Caco-2 (cell line): Measurements from ENCODE around the gene CDC40. TPM values are rescaled to one million over a fixed set of nuclear protein-coding genes. Genes with fewer than 3 reads are reported as not detected.

Experiments
- BruUV-seq: library from RNA; stranded (reverse); fragments of 400-500 nt; replicated peaks from 2 replicates; lab custom pipeline; 2021; lab: Mats Ljungman, UMichigan
- CTCF ChIA-PET: fragments of 300-600 bp; sonication (Branson Sonifier 250); formaldehyde crosslinking; loops from one replicate; lab custom pipeline; 2022; ENCODE audit warnings: antibody characterized with exemption; lab: Charles Lee
- POLR2A ChIA-PET: fragments of 300-600 bp; sonication (Branson Sonifier 250); formaldehyde crosslinking; loops from one replicate; lab custom pipeline; 2022; ENCODE audit warnings: antibody characterized with exemption; lab: Charles Lee
- DNase-seq, 2 experiments: peaks; one replicate each; pipeline versions ENCODE4 v3.0.0 to v3.0.0-alpha.2; 2020 to 2022
- H3K27me3 ChIP-seq: replicated peaks from 2 replicates; pipeline ENCODE4 v1.6.0; 2011; ENCODE audit warnings: low read length; ENCODE audit not compliant: control insufficient read depth, insufficient read depth
- H3K36me3 ChIP-seq: 2 replicates; pipeline ENCODE4 v1.5.1; 2011; ENCODE audit warnings: low read length; ENCODE audit not compliant: control insufficient read depth, insufficient read depth
- H3K4me1 ChIP-seq: fragments of 250-450 bp; sonication (Bioruptor Pico); 2 replicates; pipeline ENCODE4 v1.5.1; 2020; ENCODE audit warnings: mild to moderate bottlenecking
- H3K4me3 ChIP-seq: 2 replicates; pipeline ENCODE4 v1.5.1; 2011; ENCODE audit warnings: low read depth, mild to moderate bottlenecking, control low read depth, low read length
- H3K9me3 ChIP-seq: fragments of 250-450 bp; sonication (Bioruptor Pico); 2 replicates; pipeline ENCODE4 v1.5.1; 2020; ENCODE audit warnings: mild to moderate bottlenecking, moderate library complexity
- H3K27ac Mint-ChIP-seq: one replicate; pipeline ENCODE4 v1.8.0; 2022; ENCODE audit warnings: mixed read lengths; ENCODE audit not compliant: unreplicated experiment
- H3K27me3 Mint-ChIP-seq: one replicate; pipeline ENCODE4 v1.8.0; 2022; ENCODE audit warnings: mixed read lengths; ENCODE audit not compliant: insufficient read depth, unreplicated experiment
- H3K36me3 Mint-ChIP-seq: one replicate; pipeline ENCODE4 v1.8.0; 2022; ENCODE audit warnings: mild to moderate bottlenecking, mixed read lengths; ENCODE audit not compliant: insufficient read depth, unreplicated experiment
- H3K4me1 Mint-ChIP-seq: one replicate; pipeline ENCODE4 v1.8.0; 2022; ENCODE audit warnings: low read depth, mixed read lengths; ENCODE audit not compliant: unreplicated experiment
- H3K4me3 Mint-ChIP-seq: one replicate; pipeline ENCODE4 v1.8.0; 2022; ENCODE audit warnings: mild to moderate bottlenecking, moderate library complexity, mixed read lengths; ENCODE audit not compliant: unreplicated experiment
- H3K9me3 Mint-ChIP-seq: one replicate; pipeline ENCODE4 v1.8.0; 2022; ENCODE audit warnings: mixed read lengths; ENCODE audit not compliant: unreplicated experiment
- intact Hi-C: fragments of 100-400 bp; cut with micrococcal nuclease; formaldehyde crosslinking; loops from one replicate; pipeline ENCODE4 v1.10.0; 2022; ENCODE audit not compliant: unreplicated experiment
- total RNA-seq: library from RNA; stranded (reverse); gene quantifications from 2 replicates; pipeline ENCODE4 v1.2.3, GENCODE V29; 2022
- TF ChIP-seq, protein P1 (sequence below), 2 experiments: fragments of 200-600 bp in 1 of 2; IDR thresholded peaks; 1 replicate in 1 of 2; 2 replicates in 1 of 2; pipeline versions ENCODE4 v1.5.1 to v1.8.0; 2011 to 2022; ENCODE audit warnings: antibody characterized with exemption in 1 of 2, control low read depth in 1 of 2, inconsistent platforms in 1 of 2, low read depth in 1 of 2, low read length in 1 of 2, mild to moderate bottlenecking in 1 of 2, moderate library complexity in 1 of 2; ENCODE audit not compliant: insufficient read depth in 1 of 2, severe bottlenecking in 1 of 2, unreplicated experiment in 1 of 2

CDC40 gene
- total RNA-seq, 1 experiment from 2014 or later: 22.7 TPM

DNA sequence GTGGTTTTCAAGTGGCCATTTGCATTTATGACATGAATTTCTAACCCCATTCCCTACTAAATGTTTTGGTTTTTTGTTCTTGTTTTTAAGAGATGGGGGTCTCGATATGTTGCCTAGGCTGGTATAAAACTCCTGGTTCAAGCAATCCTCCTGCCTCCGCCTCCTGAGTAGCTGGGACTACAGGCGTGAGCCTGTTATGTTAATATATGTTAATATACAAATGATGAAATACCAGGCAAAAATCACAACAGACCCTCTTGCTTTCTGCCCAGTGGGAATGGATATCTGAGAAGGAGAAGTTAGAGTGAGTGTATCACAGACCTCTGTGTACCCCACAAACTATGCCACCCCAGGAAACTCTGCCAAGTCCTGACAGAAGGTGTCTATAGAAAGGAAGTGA lies 66.2 kb downstream of the CDC40 start:
- no peak for DNase-seq
- Mint-ChIP-seq H3K36me3 (no peaks in the 10 kb centered on the region), H3K27me3 (peaks cover 3% of the 10 kb centered on the region), H3K4me3 (no peak overlapping the region), H3K4me1 (no peaks in the 10 kb centered on the region), H3K9me3 (no peaks in the 10 kb centered on the region), H3K27ac (no peak overlapping the region)
- Histone ChIP-seq H3K4me3 (no peak overlapping the region), H3K9me3 (no peaks in the 10 kb centered on the region), H3K36me3 (no peaks in the 10 kb centered on the region), H3K4me1 (no peaks in the 10 kb centered on the region), H3K27me3 (no peaks in the 10 kb centered on the region)
- ChIA-PET POLR2A (no interaction called here), CTCF (interaction anchor here (1.0 kb wide), 1 partner anchor 95 kb away, joined by 3 read pairs; no protein-coding TSS in a partner anchor)
- intact Hi-C loops: no loop called here
- TF ChIP-seq, protein P1, sequence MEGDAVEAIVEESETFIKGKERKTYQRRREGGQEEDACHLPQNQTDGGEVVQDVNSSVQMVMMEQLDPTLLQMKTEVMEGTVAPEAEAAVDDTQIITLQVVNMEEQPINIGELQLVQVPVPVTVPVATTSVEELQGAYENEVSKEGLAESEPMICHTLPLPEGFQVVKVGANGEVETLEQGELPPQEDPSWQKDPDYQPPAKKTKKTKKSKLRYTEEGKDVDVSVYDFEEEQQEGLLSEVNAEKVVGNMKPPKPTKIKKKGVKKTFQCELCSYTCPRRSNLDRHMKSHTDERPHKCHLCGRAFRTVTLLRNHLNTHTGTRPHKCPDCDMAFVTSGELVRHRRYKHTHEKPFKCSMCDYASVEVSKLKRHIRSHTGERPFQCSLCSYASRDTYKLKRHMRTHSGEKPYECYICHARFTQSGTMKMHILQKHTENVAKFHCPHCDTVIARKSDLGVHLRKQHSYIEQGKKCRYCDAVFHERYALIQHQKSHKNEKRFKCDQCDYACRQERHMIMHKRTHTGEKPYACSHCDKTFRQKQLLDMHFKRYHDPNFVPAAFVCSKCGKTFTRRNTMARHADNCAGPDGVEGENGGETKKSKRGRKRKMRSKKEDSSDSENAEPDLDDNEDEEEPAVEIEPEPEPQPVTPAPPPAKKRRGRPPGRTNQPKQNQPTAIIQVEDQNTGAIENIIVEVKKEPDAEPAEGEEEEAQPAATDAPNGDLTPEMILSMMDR (IDR thresholded peaks at IDR 0.05; ENCODE audit: insufficient read depth in 1 of 2, low read depth in 1 of 2, low read length in 1 of 2, severe bottlenecking in 1 of 2, unreplicated experiment in 1 of 2): no peak
- no TSS peak for BruUV-seq

DNA sequence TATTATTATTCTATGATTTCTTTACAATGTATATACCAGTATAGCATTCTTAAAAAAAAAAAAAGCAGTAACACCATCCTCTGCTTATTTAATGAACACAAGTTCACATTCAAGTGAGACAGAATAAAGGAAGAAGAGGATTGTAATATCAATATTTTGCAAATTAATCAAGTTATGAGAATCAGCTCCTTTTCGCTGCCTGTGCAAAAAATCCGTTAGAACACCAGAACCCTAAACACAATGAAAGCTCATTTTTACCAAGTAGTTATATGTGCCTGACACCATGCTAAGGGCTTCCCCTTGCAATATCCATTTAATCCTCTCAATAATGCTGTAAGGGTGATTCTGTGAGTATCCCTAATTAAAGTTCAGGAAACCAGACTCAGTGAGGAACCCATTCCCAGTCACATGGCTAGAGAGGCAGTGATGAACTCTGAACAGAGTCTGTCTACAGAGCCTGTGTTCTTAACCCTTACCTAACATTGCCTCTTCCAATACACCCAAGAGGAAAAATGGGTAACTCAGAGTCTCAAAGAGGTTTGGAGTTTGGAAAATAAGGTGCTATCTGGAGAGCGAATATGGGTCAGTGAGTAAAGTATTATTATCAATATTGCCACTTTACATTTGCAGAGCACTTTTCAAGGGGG lies 66.8 kb downstream of the CDC40 start:
- Histone ChIP-seq H3K9me3 (no peaks in the 10 kb centered on the region), H3K4me1 (no peaks in the 10 kb centered on the region), H3K27me3 (no peaks in the 10 kb centered on the region), H3K36me3 (no peaks in the 10 kb centered on the region), H3K4me3 (no peak overlapping the region)
- ChIA-PET POLR2A (no interaction called here), CTCF (interaction anchor here (1.0 kb wide), 1 partner anchor 95 kb away, joined by 3 read pairs; no protein-coding TSS in a partner anchor)
- Mint-ChIP-seq H3K27ac (no peak overlapping the region), H3K4me1 (no peaks in the 10 kb centered on the region), H3K36me3 (no peaks in the 10 kb centered on the region), H3K9me3 (no peaks in the 10 kb centered on the region), H3K27me3 (peaks cover 3% of the 10 kb centered on the region), H3K4me3 (no peak overlapping the region)
- intact Hi-C loops: no loop called here
- BruUV-seq: no TSS peak
- TF ChIP-seq, protein P1 (IDR thresholded peaks at IDR 0.05; ENCODE audit: insufficient read depth in 1 of 2, low read depth in 1 of 2, low read length in 1 of 2, severe bottlenecking in 1 of 2, unreplicated experiment in 1 of 2): no peak
- no peak for DNase-seq

DNA sequence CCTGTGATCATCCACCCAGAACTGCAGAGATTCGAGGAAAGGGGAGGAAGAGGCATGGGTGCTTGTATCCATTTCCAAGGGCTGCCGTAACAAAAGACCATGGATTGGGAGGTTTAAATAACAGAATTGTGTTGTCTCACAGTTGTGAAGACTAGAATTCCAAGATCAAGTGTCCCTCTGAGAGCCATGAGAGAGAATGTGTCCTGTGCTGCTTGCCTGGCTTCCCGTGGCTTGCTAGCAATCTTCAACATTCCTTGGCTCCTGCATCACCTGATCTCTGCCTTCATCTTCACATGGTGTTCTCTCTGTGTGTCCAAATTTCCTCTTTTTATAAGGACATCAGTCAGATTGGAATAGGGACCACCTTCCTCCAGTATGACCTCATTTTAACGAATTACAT lies 69.8 kb downstream of the CDC40 start:
- no TSS peak for BruUV-seq
- intact Hi-C loops: no loop called here
- no peak overlapping the region for H3K4me3 Mint-ChIP-seq
- no peaks in the 10 kb centered on the region for H3K4me1 ChIP-seq
- no peaks in the 10 kb centered on the region for H3K27me3 ChIP-seq
- no peak for DNase-seq
- H3K9me3 Mint-ChIP-seq: no peaks in the 10 kb centered on the region
- ChIA-PET CTCF (interaction anchor here (1.5 kb wide), 1 partner anchor 92 kb away, joined by 6 read pairs; no protein-coding TSS in a partner anchor), POLR2A (no interaction called here)
- H3K9me3 ChIP-seq: no peaks in the 10 kb centered on the region
- TF ChIP-seq, protein P1 (IDR thresholded peaks at IDR 0.05; ENCODE audit: insufficient read depth in 1 of 2, low read depth in 1 of 2, low read length in 1 of 2, severe bottlenecking in 1 of 2, unreplicated experiment in 1 of 2): no peak
- H3K4me1 Mint-ChIP-seq: no peaks in the 10 kb centered on the region
- H3K27ac Mint-ChIP-seq: no peak overlapping the region
- H3K27me3 Mint-ChIP-seq: peaks cover 3% of the 10 kb centered on the region
- no peaks in the 10 kb centered on the region for H3K36me3 Mint-ChIP-seq
- no peaks in the 10 kb centered on the region for H3K36me3 ChIP-seq
- H3K4me3 ChIP-seq: no peak overlapping the region
